ENCODE measurements around the gene IL5. TPM values are rescaled to one million over a fixed set of nuclear protein-coding genes. Genes with fewer than 3 reads are reported as not detected.

Gene IL5
- total RNA-seq, 1 donor from 2014 or later: not detected

GRCh38 chr5:132547269-132547668 is 3.9 kb upstream of the IL5 start:
- no peaks in the 10 kb centered on the region for H3K27me3 ChIP-seq
- no peaks in the 10 kb centered on the region for H3K4me1 ChIP-seq
- H3K9me3 ChIP-seq: no peaks in the 10 kb centered on the region
- no peaks in the 10 kb centered on the region for H3K36me3 ChIP-seq
- no peak for DNase-seq (ENCODE audit: extremely low spot score in 2 of 2)
- no peak overlapping the region for H3K4me3 ChIP-seq
- no peak overlapping the region for H3K27ac ChIP-seq
- TF ChIP-seq CTCF (IDR thresholded peaks at IDR 0.05): no peak
- no peak for TF ChIP-seq POLR2AphosphoS5 (IDR thresholded peaks at IDR 0.05; ENCODE audit: insufficient read depth in 1 of 2, low read depth in 1 of 2)
- TF ChIP-seq POLR2A (IDR thresholded peaks at IDR 0.05): no peak
- intact Hi-C loops (cut with DNase I): no loop called here

GRCh38 chr5:132546108-132546507 is 2.8 kb upstream of the IL5 start:
- TF ChIP-seq POLR2AphosphoS5 (IDR thresholded peaks at IDR 0.05; ENCODE audit: insufficient read depth in 1 of 2, low read depth in 1 of 2) (no peak), CTCF (IDR thresholded peaks at IDR 0.05) (no peak), POLR2A (IDR thresholded peaks at IDR 0.05) (no peak)
- Histone ChIP-seq H3K27ac (no peak overlapping the region), H3K27me3 (no peaks in the 10 kb centered on the region), H3K36me3 (no peaks in the 10 kb centered on the region), H3K4me3 (no peak overlapping the region), H3K4me1 (no peaks in the 10 kb centered on the region), H3K9me3 (no peaks in the 10 kb centered on the region)
- DNase-seq (ENCODE audit: extremely low spot score in 2 of 2): no peak
- intact Hi-C loops (cut with DNase I): no loop called here

- Histone ChIP-seq H3K27ac (no peak overlapping the region), H3K9me3 (no peaks in the 10 kb centered on the region), H3K27me3 (no peaks in the 10 kb centered on the region), H3K36me3 (no peaks in the 10 kb centered on the region), H3K4me3 (no peak overlapping the region), H3K4me1 (no peaks in the 10 kb centered on the region)
- intact Hi-C loops (cut with DNase I): no loop called here
- no peak for DNase-seq (ENCODE audit: extremely low spot score in 2 of 2)
- TF ChIP-seq POLR2AphosphoS5 (IDR thresholded peaks at IDR 0.05; ENCODE audit: insufficient read depth in 1 of 2, low read depth in 1 of 2) (no peak), POLR2A (IDR thresholded peaks at IDR 0.05) (no peak), CTCF (IDR thresholded peaks at IDR 0.05) (no peak)
These were observed 2.6 kb downstream of the IL5 start for GRCh38 chr5:132540764-132541163.

- DNase-seq (ENCODE audit: extremely low spot score in 2 of 2): no peak
- Histone ChIP-seq H3K4me1 (no peaks in the 10 kb centered on the region), H3K36me3 (no peaks in the 10 kb centered on the region), H3K4me3 (no peak overlapping the region), H3K27me3 (no peaks in the 10 kb centered on the region), H3K9me3 (no peaks in the 10 kb centered on the region), H3K27ac (no peak overlapping the region)
- intact Hi-C loops (cut with DNase I): no loop called here
- no peak for TF ChIP-seq POLR2AphosphoS5 (IDR thresholded peaks at IDR 0.05; ENCODE audit: insufficient read depth in 1 of 2, low read depth in 1 of 2)
- TF ChIP-seq CTCF (IDR thresholded peaks at IDR 0.05): no peak
- TF ChIP-seq POLR2A (IDR thresholded peaks at IDR 0.05): no peak
These were observed 3.2 kb downstream of the IL5 start for GRCh38 chr5:132540149-132540548.

GRCh38 chr5:132539716-132540115 is 3.6 kb downstream of the IL5 start:
- H3K4me3 ChIP-seq: no peak overlapping the region
- H3K9me3 ChIP-seq: no peaks in the 10 kb centered on the region
- no peak for DNase-seq (ENCODE audit: extremely low spot score in 2 of 2)
- intact Hi-C loops (cut with DNase I): no loop called here
- H3K4me1 ChIP-seq: no peaks in the 10 kb centered on the region
- no peak overlapping the region for H3K27ac ChIP-seq
- TF ChIP-seq CTCF (IDR thresholded peaks at IDR 0.05) (no peak), POLR2AphosphoS5 (IDR thresholded peaks at IDR 0.05; ENCODE audit: insufficient read depth in 1 of 2, low read depth in 1 of 2) (no peak), POLR2A (IDR thresholded peaks at IDR 0.05) (no peak)
- H3K36me3 ChIP-seq: no peaks in the 10 kb centered on the region
- H3K27me3 ChIP-seq: no peaks in the 10 kb centered on the region

Measured in vagina (tissue), 2 donors.